ENCODE results near the gene EXOC6B. TPM values are rescaled to one million over a fixed set of nuclear protein-coding genes. Genes with fewer than 3 reads are reported as not detected.
A peak's percentile ranks its signal among the peaks of the same experiment; 100 is the strongest.

The EXOC6B gene
- total RNA-seq, 1 donor from 2014 or later: 33.0 TPM

DNA sequence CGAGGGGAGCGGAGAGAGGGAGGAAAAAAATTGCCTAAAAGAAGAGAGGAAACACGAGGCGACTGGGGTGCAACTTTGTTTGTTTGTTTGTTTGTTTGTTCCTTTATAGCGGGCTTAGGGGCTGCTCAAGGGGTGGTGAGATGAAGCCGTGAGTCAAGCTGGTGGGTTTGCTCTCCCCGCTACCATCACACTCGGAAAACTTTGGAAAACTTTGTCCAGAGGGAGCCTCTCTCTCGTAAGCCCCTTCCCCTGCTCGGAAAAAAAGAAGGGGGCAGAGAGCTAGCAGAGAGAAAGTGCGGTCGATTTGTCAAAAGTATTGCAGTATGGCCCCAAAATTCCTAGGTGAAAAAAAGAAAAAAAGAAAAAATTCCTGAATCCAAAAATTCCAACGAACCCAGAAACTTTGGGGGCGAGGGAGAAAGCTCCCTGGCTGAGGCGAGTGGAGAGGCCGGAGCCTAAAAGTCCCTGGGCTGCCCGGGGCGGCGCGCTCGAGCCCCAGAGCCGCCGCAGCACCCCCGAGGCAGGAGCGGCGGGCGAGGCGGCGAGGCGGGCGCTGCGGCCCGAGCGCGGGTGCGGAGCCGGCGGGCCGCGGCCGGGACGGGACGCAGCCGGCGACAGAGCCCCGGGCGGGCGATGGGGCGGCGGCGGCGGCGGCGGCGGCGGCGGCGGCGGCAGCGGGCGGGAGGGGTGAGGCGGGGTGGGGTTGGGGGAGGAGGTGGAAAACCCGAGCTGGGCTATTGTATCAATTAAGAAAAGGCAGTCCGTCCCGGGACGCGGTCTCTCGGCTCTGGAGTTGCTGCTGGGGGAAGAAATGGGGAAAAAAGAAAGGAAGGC, 677.6 kb downstream of the EXOC6B start:
- intact Hi-C loops (cut with DNase I): no loop called here
- H3K4me3 ChIP-seq: peak overlapping the region; percentile 58
- no peak overlapping the region for H3K27ac ChIP-seq
- no peaks in the 10 kb centered on the region for H3K36me3 ChIP-seq
- ATAC-seq (no peak), DNase-seq (no peak)
- H3K4me1 ChIP-seq: peaks cover 59% of the 10 kb centered on the region
- H3K9me3 ChIP-seq: no peaks in the 10 kb centered on the region
- H3K27me3 ChIP-seq (ENCODE audit: low read depth): peaks cover 76% of the 10 kb centered on the region
- TF ChIP-seq, protein P1, sequence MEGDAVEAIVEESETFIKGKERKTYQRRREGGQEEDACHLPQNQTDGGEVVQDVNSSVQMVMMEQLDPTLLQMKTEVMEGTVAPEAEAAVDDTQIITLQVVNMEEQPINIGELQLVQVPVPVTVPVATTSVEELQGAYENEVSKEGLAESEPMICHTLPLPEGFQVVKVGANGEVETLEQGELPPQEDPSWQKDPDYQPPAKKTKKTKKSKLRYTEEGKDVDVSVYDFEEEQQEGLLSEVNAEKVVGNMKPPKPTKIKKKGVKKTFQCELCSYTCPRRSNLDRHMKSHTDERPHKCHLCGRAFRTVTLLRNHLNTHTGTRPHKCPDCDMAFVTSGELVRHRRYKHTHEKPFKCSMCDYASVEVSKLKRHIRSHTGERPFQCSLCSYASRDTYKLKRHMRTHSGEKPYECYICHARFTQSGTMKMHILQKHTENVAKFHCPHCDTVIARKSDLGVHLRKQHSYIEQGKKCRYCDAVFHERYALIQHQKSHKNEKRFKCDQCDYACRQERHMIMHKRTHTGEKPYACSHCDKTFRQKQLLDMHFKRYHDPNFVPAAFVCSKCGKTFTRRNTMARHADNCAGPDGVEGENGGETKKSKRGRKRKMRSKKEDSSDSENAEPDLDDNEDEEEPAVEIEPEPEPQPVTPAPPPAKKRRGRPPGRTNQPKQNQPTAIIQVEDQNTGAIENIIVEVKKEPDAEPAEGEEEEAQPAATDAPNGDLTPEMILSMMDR (IDR thresholded peaks at IDR 0.05): no peak

GRCh38 chr2:72147303-72147971, 678.4 kb downstream of the EXOC6B start, which contains the start of gene CYP26B1:
TSS of gene CYP26B1 (minus strand) at chr2:72147862. CDS start at chr2:72147834, 28 bp downstream.
- ATAC-seq (no peak), DNase-seq (peak; percentile 45)
- Histone ChIP-seq H3K27ac (no peak within 1 kb of the TSS), H3K36me3 (no peaks in the 10 kb centered on the region), H3K4me3 (peak within 1 kb of the TSS; percentile 58), H3K4me1 (peaks cover 67% of the 10 kb centered on the region), H3K27me3 (ENCODE audit: low read depth) (peaks cover 81% of the 10 kb centered on the region), H3K9me3 (no peaks in the 10 kb centered on the region)
- TF ChIP-seq, protein P1 (IDR thresholded peaks at IDR 0.05): no peak
- intact Hi-C loops (cut with DNase I): no loop called here

- Histone ChIP-seq H3K4me3 (peak overlapping the region; percentile 58), H3K27ac (no peak overlapping the region), H3K4me1 (peaks cover 69% of the 10 kb centered on the region), H3K9me3 (no peaks in the 10 kb centered on the region), H3K36me3 (no peaks in the 10 kb centered on the region), H3K27me3 (ENCODE audit: low read depth) (peaks cover 83% of the 10 kb centered on the region)
- ATAC-seq: no peak
- peak; percentile 30 for DNase-seq
- TF ChIP-seq, protein P1 (IDR thresholded peaks at IDR 0.05): no peak
- intact Hi-C loops (cut with DNase I): no loop called here
Observed at GRCh38 chr2:72146347-72147302, 679.2 kb downstream of the EXOC6B start.

DNA sequence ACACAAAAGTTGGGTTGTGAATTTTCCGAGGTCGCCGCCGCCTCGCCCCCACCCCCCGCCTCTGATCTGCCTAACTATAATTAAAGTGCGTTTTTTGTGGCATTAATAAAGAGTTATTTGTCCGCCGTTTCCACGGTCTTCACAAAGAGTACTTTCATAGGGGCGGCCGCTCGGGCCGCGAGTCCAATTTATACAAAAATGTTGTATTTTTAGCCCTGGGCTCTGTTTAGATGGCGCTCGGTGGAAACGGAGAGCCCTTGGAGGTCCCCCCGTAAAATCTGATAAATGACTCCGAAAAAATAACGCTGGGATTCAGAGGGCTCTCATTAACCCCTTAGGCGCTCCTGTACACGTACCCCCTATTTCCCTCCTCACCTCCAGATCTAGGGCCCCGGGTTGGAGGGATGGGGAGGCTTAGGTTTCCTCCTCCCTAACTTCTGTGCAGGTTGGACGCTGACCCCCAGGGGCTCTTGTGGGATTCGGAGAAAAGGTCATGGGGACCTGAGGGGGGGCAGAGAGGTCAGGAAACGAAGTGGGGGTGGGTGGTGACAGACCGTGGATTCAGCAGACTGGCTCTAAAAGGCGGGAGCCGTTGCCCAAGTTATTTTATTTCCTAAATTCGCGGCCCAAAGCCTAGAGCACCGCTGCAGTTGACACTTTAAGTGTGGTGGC, 680.0 kb downstream of the EXOC6B start:
- peaks cover 75% of the 10 kb centered on the region for H3K27me3 ChIP-seq (ENCODE audit: low read depth)
- no peak overlapping the region for H3K27ac ChIP-seq
- TF ChIP-seq, protein P1 (IDR thresholded peaks at IDR 0.05): no peak
- H3K4me3 ChIP-seq: peak overlapping the region; percentile 58
- DNase-seq (no peak), ATAC-seq (no peak)
- H3K9me3 ChIP-seq: no peaks in the 10 kb centered on the region
- peaks cover 69% of the 10 kb centered on the region for H3K4me1 ChIP-seq
- no peaks in the 10 kb centered on the region for H3K36me3 ChIP-seq
- intact Hi-C loops (cut with DNase I): no loop called here

Measured in lower lobe of right lung (tissue), 2 donors.